GM23338 (cell line): ENCODE data around the gene NCOA1.

Experiments
- EZH2 ChIP-seq: fragments of 200-600 bp; sonication (generic); IDR thresholded peaks from one replicate; pipeline ENCODE4 v1.8.0; 2017; ENCODE audit warnings: antibody characterized with exemption, mild to moderate bottlenecking, low read depth; ENCODE audit not compliant: unreplicated experiment
- EZH2phosphoT487 ChIP-seq: fragments of 200-600 bp; sonication (generic); IDR thresholded peaks from one replicate; pipeline ENCODE4 v1.8.1; 2018; ENCODE audit warnings: antibody characterized with exemption; ENCODE audit not compliant: unreplicated experiment
- JUNB ChIP-seq: IDR thresholded peaks from one replicate; pipeline ENCODE4 v1.6.1; 2016; ENCODE audit warnings: antibody characterized with exemption; ENCODE audit not compliant: unreplicated experiment
- POLR2AphosphoS5 ChIP-seq: IDR thresholded peaks from 2 replicates; pipeline ENCODE4 v1.6.1; 2016; ENCODE audit warnings: antibody characterized with exemption, low read depth
- STAT1 ChIP-seq: IDR thresholded peaks from one replicate; pipeline ENCODE4 v1.6.1; 2016; ENCODE audit warnings: antibody characterized with exemption; ENCODE audit not compliant: unreplicated experiment
- ZNF114 ChIP-seq: fragments of 250-450 bp; sonication (Bioruptor Pico); IDR thresholded peaks from 2 replicates; pipeline ENCODE4 v1.5.0; 2020; ENCODE audit warnings: mild to moderate bottlenecking, moderate library complexity
- ZNF331 ChIP-seq: fragments of 250-450 bp; sonication (Bioruptor Pico); IDR thresholded peaks from 2 replicates; pipeline ENCODE4 v1.5.0; 2020; ENCODE audit warnings: low read depth, mild to moderate bottlenecking, moderate library complexity
- TF ChIP-seq, protein P1 (sequence below), 2 experiments: fragments of 200-600 bp in 1 of 2; sonication (generic) in 1 of 2; conservative IDR thresholded peaks; 2 replicates each; pipeline versions ENCODE4 v1.5.1 to v1.6.1; 2016 to 2017; ENCODE audit warnings: antibody characterized with exemption in 2 of 2, low read depth in 2 of 2, mild to moderate bottlenecking in 2 of 2, moderate library complexity in 1 of 2
- TF ChIP-seq, protein P2 (sequence below): IDR thresholded peaks from one replicate; pipeline ENCODE4 v1.6.1; 2018; ENCODE audit warnings: antibody characterized with exemption; ENCODE audit not compliant: unreplicated experiment
- TF ChIP-seq, protein P3 (sequence below): IDR thresholded peaks from 2 replicates; pipeline ENCODE4 v1.6.1; 2016; ENCODE audit warnings: antibody characterized with exemption

DNA sequence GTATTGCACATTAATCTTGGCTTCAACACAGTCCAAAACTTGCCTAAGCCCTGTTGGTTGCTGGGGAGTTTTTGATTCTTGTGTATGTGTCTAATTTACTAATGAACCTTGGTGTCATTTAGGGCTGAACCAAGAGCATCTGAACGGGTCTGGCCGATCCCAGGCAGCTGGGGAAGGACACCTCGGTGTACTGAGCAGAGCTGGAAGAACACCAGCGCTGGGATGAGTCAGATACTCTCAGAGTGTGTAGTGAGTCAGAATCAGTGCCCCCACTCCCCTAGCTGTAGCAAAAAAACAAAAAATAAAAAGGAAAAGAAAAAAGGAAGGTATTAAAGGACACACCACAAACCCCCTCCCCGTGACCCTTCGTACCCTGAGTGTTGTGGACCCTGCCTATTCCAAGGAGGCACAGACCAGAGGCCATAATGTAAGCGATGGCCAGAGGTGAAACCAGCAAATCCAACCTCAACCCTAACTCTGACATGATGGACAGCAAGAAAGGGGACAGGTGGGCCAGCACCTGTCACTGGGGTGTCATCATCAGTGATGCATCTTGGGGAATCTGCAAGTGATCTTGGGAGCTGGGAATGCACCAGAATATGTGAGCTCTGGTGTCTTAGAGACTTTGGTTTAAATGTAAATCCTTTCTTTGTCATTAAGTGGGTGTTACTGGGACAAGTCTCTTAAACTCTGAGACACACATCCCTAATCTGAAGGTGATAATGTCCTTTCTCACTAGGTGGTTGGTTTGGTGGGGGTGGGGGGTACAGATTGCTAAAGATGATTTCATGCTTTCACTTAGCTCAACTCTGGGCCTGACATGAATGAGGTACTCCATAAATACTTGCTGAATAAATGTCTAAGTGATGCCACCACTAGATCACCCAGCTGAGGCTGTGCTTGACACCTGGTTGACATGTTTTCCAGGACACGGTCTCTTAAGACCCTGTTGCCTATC is 34.2 kb upstream of the NCOA1 start:
- TF ChIP-seq POLR2AphosphoS5, result no peak
- TF ChIP-seq, protein P1, sequence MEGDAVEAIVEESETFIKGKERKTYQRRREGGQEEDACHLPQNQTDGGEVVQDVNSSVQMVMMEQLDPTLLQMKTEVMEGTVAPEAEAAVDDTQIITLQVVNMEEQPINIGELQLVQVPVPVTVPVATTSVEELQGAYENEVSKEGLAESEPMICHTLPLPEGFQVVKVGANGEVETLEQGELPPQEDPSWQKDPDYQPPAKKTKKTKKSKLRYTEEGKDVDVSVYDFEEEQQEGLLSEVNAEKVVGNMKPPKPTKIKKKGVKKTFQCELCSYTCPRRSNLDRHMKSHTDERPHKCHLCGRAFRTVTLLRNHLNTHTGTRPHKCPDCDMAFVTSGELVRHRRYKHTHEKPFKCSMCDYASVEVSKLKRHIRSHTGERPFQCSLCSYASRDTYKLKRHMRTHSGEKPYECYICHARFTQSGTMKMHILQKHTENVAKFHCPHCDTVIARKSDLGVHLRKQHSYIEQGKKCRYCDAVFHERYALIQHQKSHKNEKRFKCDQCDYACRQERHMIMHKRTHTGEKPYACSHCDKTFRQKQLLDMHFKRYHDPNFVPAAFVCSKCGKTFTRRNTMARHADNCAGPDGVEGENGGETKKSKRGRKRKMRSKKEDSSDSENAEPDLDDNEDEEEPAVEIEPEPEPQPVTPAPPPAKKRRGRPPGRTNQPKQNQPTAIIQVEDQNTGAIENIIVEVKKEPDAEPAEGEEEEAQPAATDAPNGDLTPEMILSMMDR (conservative IDR thresholded peaks at IDR 0.05; ENCODE audit: low read depth in 2 of 2), result no peak
- no peak for TF ChIP-seq EZH2
- TF ChIP-seq JUNB, result no peak
- TF ChIP-seq, protein P2, sequence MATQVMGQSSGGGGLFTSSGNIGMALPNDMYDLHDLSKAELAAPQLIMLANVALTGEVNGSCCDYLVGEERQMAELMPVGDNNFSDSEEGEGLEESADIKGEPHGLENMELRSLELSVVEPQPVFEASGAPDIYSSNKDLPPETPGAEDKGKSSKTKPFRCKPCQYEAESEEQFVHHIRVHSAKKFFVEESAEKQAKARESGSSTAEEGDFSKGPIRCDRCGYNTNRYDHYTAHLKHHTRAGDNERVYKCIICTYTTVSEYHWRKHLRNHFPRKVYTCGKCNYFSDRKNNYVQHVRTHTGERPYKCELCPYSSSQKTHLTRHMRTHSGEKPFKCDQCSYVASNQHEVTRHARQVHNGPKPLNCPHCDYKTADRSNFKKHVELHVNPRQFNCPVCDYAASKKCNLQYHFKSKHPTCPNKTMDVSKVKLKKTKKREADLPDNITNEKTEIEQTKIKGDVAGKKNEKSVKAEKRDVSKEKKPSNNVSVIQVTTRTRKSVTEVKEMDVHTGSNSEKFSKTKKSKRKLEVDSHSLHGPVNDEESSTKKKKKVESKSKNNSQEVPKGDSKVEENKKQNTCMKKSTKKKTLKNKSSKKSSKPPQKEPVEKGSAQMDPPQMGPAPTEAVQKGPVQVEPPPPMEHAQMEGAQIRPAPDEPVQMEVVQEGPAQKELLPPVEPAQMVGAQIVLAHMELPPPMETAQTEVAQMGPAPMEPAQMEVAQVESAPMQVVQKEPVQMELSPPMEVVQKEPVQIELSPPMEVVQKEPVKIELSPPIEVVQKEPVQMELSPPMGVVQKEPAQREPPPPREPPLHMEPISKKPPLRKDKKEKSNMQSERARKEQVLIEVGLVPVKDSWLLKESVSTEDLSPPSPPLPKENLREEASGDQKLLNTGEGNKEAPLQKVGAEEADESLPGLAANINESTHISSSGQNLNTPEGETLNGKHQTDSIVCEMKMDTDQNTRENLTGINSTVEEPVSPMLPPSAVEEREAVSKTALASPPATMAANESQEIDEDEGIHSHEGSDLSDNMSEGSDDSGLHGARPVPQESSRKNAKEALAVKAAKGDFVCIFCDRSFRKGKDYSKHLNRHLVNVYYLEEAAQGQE, result no peak
- TF ChIP-seq ZNF331 (CRISPR knock-in tag), result no peak
- TF ChIP-seq STAT1, result no peak
- TF ChIP-seq, protein P3, sequence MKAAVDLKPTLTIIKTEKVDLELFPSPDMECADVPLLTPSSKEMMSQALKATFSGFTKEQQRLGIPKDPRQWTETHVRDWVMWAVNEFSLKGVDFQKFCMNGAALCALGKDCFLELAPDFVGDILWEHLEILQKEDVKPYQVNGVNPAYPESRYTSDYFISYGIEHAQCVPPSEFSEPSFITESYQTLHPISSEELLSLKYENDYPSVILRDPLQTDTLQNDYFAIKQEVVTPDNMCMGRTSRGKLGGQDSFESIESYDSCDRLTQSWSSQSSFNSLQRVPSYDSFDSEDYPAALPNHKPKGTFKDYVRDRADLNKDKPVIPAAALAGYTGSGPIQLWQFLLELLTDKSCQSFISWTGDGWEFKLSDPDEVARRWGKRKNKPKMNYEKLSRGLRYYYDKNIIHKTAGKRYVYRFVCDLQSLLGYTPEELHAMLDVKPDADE, result no peak
- TF ChIP-seq ZNF114 (CRISPR knock-in tag), result no peak
- TF ChIP-seq EZH2phosphoT487, result no peak
